NCI-H526 (cell line): Measurements from ENCODE around the gene DPP10.

Source experiments
- DNase-seq, 2 experiments: peaks; one replicate each; lab custom pipeline; 2025; lab: John Stamatoyannopoulos, UW

DPP10 gene

DNA sequence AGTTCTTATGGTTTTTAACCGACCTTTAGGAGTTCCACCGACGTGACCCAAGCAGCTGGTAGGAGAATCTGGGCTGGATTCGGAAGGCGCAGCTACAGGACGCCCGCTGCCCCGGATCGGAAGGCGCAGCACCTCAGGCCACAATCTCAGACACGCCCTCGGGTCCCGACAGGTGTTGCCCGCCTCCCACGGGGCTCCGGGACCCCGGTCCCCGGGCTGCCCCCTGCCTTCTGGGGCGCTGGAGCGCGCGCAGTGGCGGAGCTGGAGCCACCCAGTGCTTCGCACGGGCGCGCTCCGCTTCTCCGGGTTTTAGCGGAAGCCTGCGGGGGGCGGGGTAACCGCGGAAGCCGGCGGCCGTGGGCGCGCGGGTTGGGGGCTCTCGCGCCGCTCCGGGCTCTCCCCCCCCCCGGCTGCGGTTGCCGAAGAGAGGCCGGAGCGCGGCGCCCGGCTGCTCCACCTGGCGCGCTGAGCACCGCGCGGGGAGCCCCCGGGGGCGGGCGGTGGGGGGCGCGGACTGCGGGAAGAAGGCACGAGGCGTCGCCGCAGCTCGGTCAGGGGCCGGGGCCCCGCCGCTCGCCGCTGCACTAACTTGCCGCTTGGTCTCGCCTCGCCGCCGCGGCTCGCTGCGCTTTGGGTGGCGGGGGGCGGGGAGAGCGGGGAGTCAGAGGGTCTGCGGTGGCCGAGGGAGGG is 718.8 kb downstream of the DPP10 start:
- no peak for DNase-seq

GRCh38 chr2:115161771-115162493 is 719.5 kb downstream of the DPP10 start:
- no peak for DNase-seq

- no peak for DNase-seq
Observed at GRCh38 chr2:115162494-115163293, 720.3 kb downstream of the DPP10 start.

DNA sequence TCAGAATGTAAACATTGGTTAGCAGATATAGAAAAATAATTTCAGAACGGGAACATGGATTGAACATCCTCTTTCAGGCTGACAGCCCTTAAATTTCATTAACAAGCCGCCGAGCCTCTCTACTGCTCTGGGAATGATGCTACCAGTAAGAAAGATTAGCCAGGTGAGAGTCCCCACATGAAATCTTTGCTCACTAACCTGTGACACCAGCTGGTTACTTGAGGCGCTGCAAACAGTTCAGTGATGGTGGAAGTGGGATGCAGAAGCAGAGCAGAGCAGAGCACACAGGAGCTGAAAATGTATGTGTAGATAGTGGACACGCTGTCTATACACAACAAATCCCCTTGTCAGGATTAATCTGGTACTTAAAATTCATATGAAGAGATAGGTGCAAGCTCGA is 721.1 kb downstream of the DPP10 start:
- DNase-seq: no peak

DNA sequence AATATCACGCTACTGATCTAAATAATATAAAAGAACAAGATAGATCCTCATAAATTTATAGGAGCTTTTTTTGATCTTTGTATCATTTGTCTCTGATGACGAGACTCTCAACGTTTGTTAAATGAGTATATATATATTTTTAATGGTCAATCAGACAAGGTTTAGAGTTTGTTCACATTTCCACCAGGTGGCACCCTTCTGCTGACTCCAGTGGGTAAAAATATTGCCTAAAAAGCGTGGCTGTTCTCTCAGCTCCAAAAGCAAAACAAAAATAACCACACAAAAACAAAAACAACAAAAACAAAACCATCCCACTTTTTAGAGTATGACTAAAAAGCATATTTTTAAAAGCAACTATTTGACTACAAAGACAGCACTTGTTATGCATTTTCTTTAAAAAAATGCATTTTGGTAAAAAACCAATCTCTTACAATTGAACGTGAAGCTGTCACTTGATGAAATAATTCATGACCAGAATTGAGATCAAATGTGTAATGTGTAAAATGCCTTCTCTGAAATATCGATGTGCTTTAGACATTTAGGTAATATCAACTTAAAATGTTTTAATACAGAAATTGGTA is 723.2 kb downstream of the DPP10 start:
- peak in 1 of 2 experiments; percentile 55 for DNase-seq

DNA sequence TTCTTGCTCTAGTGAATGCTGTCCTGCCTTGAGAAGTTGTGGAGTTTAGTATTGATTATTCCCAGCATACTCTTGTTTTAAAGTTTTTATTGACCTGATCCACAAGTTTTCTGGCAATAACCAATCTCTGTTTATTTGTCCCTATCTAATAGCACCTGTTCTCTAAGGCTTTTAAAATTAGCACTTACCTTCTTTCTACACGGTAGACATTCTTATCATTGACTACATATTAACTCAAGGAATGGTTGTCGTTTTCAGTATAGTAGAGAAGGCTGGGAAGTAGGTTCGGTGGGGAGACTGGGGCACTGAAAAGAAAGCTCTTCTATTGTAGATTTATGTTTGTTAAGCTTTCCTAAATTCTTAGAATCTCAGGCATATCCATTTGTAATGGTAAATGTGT is 726.0 kb downstream of the DPP10 start:
- DNase-seq: no peak

- no peak for DNase-seq
Observed at GRCh38 chr2:115169814-115170213, 727.4 kb downstream of the DPP10 start.

- DNase-seq: no peak
Observed at GRCh38 chr2:115171751-115172150, 729.3 kb downstream of the DPP10 start.

DNA sequence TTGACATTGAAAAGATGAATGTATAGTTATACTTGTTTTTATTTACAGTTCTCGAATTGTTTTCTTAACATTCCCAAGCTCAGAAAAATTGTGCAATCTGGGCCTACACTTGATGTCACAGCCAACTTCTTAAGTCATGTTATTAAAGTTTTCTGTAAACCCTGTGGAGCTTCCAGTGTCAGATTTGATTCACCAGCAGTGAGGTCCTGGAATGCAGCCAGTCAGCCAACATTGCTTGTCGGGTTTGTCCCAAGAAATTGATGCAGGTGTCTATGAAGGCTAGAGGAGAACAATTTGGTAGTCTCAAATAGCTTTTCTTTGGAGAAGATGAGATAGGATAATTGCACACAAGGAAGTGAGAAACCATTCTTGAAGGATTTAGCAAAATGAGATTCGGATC is 732.2 kb downstream of the DPP10 start:
- no peak for DNase-seq

DNA sequence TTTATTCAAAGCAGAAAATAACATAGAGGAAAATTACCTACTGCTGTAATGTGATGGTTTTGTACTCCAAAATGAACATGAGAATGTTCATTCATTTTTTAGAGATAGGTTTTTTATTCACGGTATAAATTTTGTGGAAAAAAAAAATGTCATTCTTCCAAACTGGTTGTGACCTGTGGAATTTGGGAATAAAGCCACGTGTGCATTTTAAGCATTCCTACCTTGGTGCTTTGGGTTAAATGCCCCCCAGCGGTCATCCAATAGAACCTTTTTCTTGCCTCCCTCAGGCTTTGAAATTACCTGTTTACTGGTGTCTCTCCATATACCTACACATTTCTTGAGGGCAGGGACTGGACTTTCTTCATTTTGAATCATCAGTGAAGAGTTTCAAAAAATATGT is 740.7 kb downstream of the DPP10 start:
- no peak for DNase-seq

DNA sequence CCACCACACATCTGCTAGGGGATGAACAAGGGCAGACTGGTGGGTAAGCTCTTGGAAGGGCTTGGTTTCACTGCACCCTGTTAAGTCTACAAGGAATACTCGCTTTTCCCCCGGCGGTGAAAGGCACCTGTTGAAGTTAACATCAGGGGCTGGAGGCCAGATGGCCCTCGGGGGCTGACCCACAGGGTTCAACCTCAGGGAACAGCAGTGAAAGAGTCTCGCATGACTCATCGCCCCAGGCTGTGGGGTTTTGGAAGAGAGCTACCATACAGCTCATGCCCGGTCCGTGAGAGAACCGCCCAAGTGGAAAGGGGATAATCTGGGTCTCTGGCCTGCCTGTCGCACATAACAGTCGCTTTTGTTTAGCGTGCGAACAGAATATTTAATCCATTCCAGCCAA is 748.0 kb downstream of the DPP10 start:
- no peak for DNase-seq

GRCh38 chr2:115194623-115195022 is 752.2 kb downstream of the DPP10 start:
- no peak for DNase-seq

DNA sequence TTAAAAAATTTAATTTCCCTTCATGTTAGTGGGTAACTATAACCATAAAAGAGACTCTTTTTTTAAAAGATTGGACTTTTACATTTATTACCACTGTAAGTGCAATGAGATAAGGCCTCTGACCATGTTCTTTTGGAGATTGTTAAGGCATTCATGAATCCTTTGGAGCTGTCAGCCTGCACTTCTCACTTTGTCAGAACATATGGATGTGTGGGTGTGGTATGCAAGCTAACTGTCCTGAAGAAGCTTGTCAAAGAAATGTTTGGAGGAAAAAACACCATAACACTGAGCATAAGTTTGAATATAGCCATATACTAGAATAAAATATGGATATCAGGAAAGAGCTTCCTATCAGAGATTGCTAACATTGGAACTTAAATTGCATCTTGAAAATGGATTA is 754.1 kb downstream of the DPP10 start:
- no peak for DNase-seq

- DNase-seq: no peak
Observed at GRCh38 chr2:115199966-115200365, 757.5 kb downstream of the DPP10 start.

DNA sequence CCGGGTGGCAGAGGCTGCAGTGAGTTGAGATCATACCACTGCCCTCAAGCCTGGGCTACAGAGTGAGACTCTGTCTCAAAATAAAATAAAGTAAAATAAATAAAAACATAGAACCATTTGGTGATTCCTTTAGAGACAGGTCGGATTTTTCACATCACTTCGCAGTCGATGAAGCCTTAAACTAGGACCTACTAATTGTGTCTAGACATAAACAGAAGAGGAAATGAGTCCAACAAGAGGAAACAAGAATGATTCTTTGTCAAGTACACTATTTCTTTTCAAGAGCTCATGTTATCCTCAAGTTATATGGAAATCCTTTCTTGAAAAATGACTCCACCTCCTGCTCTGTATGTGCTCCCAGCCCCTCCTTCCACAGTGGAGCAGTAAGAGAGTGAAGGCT is 758.9 kb downstream of the DPP10 start:
- DNase-seq: no peak

- no peak for DNase-seq
Observed at GRCh38 chr2:115208493-115209164, 766.2 kb downstream of the DPP10 start.

- DNase-seq: no peak
Observed at GRCh38 chr2:115214050-115214449, 771.6 kb downstream of the DPP10 start.

GRCh38 chr2:115219296-115219695 is 776.9 kb downstream of the DPP10 start:
- no peak for DNase-seq

DNA sequence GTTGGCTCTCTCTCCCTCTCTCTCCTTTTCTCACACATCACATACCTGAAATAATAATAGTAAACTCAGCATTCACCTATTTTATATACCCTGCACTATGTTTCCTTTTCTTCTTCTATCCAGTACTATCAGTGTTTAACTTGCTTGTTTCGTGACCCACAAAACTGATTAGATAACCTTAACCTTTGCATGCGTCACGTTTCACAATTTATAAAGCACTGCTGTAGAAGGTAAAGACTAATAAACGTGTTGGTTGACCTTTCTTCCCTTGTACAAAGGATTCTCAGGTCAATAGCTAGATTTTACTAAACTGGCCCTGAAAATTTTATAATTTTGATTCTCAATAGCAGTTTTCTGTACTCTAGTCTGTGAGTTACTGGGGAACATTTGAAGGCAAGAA is 791.7 kb downstream of the DPP10 start:
- DNase-seq: no peak

- DNase-seq: no peak
Observed at GRCh38 chr2:115234737-115235136, 792.3 kb downstream of the DPP10 start.

DNA sequence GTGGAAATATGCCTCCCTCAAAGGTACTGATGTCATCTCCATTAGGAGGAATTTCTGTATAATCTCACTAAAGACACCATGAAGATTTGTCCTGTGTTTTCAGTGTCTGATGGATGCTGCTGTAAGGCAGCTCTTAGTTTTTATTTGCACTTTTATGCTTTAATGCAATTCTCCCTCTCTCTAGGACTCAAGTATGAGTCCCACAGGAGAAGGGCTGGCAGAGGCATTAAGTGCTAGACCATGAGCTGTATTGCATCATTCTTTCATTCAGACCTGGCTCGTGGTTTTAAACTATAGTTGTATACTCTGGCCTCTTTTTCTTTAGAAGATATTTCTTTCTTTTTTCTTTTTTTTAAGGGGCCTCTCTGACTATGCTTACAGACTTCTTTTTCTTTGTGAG is 805.6 kb downstream of the DPP10 start:
- DNase-seq: no peak

DNA sequence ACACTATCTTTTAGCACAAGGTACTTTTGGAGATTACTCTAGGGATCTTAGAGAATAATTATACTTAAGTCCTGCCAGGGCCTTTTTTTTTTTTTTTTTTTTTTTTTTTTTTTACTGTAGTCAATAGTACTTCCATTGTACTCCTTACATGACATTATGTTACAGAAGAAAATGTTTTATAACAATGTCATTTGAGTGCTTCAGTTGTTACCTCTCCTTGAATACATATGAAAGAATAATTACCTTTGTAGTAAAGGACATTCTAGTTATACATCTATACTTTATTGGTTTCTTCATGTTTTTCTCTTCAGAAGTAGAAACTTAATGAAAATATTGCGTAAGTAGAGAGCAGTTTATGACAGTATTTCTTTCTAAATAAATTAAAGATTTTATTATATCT is 834.9 kb downstream of the DPP10 start:
- no peak for DNase-seq
